Activated T-cell treated with anti-CD3 and anti-CD28 coated beads for 4 hours (primary cell): ENCODE results near the gene TOPBP1.

Experiments
- DNase-seq: peaks from one replicate; pipeline ENCODE4 v3.0.0-alpha.2; 2020

The TOPBP1 gene

GRCh38 chr3:133606342-133606741 is 55.4 kb downstream of the TOPBP1 start:
- no peak for DNase-seq

- DNase-seq = no peak
These were observed 61.1 kb downstream of the TOPBP1 start for GRCh38 chr3:133600572-133601081.

- no peak for DNase-seq
These were observed 62.5 kb downstream of the TOPBP1 start for GRCh38 chr3:133599280-133599679.

- no peak for DNase-seq
These were observed 63.3 kb downstream of the TOPBP1 start for GRCh38 chr3:133598405-133598804.

GRCh38 chr3:133595341-133595740 is 66.4 kb downstream of the TOPBP1 start:
- DNase-seq = no peak

GRCh38 chr3:133593243-133593642 is 68.5 kb downstream of the TOPBP1 start:
- DNase-seq = no peak

GRCh38 chr3:133592843-133593242 is 68.9 kb downstream of the TOPBP1 start:
- DNase-seq = no peak

GRCh38 chr3:133591271-133591742 is 70.4 kb downstream of the TOPBP1 start:
- DNase-seq = no peak

- no peak for DNase-seq
These were observed 72.2 kb downstream of the TOPBP1 start for GRCh38 chr3:133589503-133589902.

- DNase-seq = no peak
These were observed 72.8 kb downstream of the TOPBP1 start for GRCh38 chr3:133588784-133589465.

GRCh38 chr3:133588035-133588434 is 73.7 kb downstream of the TOPBP1 start:
- DNase-seq = no peak

- no peak for DNase-seq
These were observed 78.3 kb downstream of the TOPBP1 start for GRCh38 chr3:133583396-133583795.

GRCh38 chr3:133578548-133579191 is 83.1 kb downstream of the TOPBP1 start:
- DNase-seq = no peak

GRCh38 chr3:133576169-133576568 is 85.6 kb downstream of the TOPBP1 start:
- DNase-seq = no peak

GRCh38 chr3:133575086-133575485 is 86.7 kb downstream of the TOPBP1 start:
- no peak for DNase-seq

GRCh38 chr3:133574260-133574881 is 87.4 kb downstream of the TOPBP1 start:
- peak; percentile 46 for DNase-seq

- no peak for DNase-seq
These were observed 88.0 kb downstream of the TOPBP1 start, which contains the start of gene CDV3 for GRCh38 chr3:133573629-133574194. CDV3 (plus strand) TSS chr3:133573686; CDS start chr3:133574045, 359 bp downstream.

- peak; percentile 100 for DNase-seq
These were observed 88.6 kb downstream of the TOPBP1 start for GRCh38 chr3:133573054-133573628.

- DNase-seq = no peak
These were observed 89.3 kb downstream of the TOPBP1 start for GRCh38 chr3:133572158-133573053.

- DNase-seq = no peak
These were observed 90.8 kb downstream of the TOPBP1 start for GRCh38 chr3:133570937-133571320.

- DNase-seq = no peak
These were observed 91.4 kb downstream of the TOPBP1 start for GRCh38 chr3:133570139-133570936.
